PFSK-1 (cell line): ENCODE data around the gene DGLUCY. TPM values are rescaled to one million over a fixed set of nuclear protein-coding genes. Genes with fewer than 3 reads are reported as not detected.

ENCODE experiments used
- FOXP2 ChIP-seq: optimal IDR thresholded peaks from 2 replicates; pipeline ENCODE3; 2011; ENCODE audit warnings: borderline replicate concordance, control low read depth, inconsistent platforms; ENCODE audit not compliant: insufficient read depth; ENCODE audit errors: extremely low read length, extremely low read depth
- POLR2AphosphoS5 ChIP-seq: IDR thresholded peaks from 2 replicates; pipeline ENCODE4 v1.6.1; 2012; ENCODE audit warnings: low read depth, mild to moderate bottlenecking, control low read depth, low read length, moderate library complexity
- SIN3A ChIP-seq: IDR thresholded peaks from 2 replicates; pipeline ENCODE4 v1.6.1; 2012; ENCODE audit warnings: mild to moderate bottlenecking, low read length, moderate library complexity, borderline replicate concordance; ENCODE audit not compliant: insufficient read depth
- TAF1 ChIP-seq: IDR thresholded peaks from 2 replicates; pipeline ENCODE4 v1.6.1; 2012; ENCODE audit warnings: low read length, control low read depth, borderline replicate concordance; ENCODE audit not compliant: insufficient read depth
- polyA plus RNA-seq: library from polyadenylated mRNA; unstranded; fragments of >200 nt; gene quantifications from one replicate; pipeline ENCODE4 v1.2.1, GENCODE V29; 2012; ENCODE audit warnings: low read depth, missing spikeins; ENCODE audit not compliant: insufficient read length
- TF ChIP-seq, protein P1 (sequence below), 2 experiments: IDR thresholded peaks; 2 replicates each; pipeline versions ENCODE4 v1.6.1 to v1.8.0; 2011 to 2012; ENCODE audit warnings: low read depth in 2 of 2, low read length in 2 of 2, control low read depth in 1 of 2, inconsistent platforms in 1 of 2, mild to moderate bottlenecking in 1 of 2, moderate library complexity in 1 of 2; ENCODE audit not compliant: insufficient read depth in 1 of 2

Gene DGLUCY, protein sequence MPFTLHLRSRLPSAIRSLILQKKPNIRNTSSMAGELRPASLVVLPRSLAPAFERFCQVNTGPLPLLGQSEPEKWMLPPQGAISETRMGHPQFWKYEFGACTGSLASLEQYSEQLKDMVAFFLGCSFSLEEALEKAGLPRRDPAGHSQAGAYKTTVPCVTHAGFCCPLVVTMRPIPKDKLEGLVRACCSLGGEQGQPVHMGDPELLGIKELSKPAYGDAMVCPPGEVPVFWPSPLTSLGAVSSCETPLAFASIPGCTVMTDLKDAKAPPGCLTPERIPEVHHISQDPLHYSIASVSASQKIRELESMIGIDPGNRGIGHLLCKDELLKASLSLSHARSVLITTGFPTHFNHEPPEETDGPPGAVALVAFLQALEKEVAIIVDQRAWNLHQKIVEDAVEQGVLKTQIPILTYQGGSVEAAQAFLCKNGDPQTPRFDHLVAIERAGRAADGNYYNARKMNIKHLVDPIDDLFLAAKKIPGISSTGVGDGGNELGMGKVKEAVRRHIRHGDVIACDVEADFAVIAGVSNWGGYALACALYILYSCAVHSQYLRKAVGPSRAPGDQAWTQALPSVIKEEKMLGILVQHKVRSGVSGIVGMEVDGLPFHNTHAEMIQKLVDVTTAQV
- polyA plus RNA-seq: 13.5 TPM

DNA sequence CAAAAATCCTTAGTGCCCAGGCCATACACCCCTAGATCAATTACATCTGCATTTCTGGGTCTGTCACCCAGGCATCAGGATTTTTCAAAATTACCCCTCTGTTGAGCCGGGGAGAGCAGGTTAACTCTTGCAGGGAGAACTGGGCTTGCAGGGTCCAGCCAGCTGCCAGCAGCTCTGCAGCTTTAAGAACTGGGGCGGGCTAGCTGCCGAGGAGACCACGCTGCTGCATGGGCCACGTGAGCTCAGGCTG, at the start of gene DGLUCY:
Gene DGLUCY (plus strand): TSS at position 245 of the 250 bp plus-strand sequence. CDS start 46,222 bp downstream, outside the sequence.
- TF ChIP-seq SIN3A: 0 out of 2 replicates have a peak, but pooled peaks have one; percentile 76
- TF ChIP-seq FOXP2: no peak
- no peak for TF ChIP-seq POLR2AphosphoS5

DNA sequence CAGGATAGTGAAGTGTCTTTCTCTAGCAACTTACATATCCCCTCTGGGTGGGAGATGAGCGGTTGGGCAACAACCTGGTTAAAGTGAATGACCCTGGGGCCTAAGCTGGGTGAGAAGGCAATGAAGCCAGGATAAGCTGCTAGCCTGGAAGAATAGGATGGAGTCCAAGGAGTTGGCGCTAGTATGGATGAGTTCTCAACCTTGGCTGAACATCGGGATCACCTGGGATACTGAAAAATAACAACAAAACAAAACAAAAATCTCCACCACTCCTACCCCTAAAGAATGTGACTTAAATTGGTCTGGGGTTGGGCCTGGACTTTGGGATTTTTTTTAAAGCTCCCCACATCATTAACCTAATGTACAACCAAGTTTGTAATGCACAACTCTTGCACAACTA, 48.6 kb upstream of the DGLUCY start:
- TF ChIP-seq POLR2AphosphoS5 (no peak), SIN3A (no peak), TAF1 (no peak), FOXP2 (no peak)
- TF ChIP-seq, protein P1, sequence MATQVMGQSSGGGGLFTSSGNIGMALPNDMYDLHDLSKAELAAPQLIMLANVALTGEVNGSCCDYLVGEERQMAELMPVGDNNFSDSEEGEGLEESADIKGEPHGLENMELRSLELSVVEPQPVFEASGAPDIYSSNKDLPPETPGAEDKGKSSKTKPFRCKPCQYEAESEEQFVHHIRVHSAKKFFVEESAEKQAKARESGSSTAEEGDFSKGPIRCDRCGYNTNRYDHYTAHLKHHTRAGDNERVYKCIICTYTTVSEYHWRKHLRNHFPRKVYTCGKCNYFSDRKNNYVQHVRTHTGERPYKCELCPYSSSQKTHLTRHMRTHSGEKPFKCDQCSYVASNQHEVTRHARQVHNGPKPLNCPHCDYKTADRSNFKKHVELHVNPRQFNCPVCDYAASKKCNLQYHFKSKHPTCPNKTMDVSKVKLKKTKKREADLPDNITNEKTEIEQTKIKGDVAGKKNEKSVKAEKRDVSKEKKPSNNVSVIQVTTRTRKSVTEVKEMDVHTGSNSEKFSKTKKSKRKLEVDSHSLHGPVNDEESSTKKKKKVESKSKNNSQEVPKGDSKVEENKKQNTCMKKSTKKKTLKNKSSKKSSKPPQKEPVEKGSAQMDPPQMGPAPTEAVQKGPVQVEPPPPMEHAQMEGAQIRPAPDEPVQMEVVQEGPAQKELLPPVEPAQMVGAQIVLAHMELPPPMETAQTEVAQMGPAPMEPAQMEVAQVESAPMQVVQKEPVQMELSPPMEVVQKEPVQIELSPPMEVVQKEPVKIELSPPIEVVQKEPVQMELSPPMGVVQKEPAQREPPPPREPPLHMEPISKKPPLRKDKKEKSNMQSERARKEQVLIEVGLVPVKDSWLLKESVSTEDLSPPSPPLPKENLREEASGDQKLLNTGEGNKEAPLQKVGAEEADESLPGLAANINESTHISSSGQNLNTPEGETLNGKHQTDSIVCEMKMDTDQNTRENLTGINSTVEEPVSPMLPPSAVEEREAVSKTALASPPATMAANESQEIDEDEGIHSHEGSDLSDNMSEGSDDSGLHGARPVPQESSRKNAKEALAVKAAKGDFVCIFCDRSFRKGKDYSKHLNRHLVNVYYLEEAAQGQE (IDR thresholded peaks at IDR 0.05; ENCODE audit: insufficient read depth in 1 of 2, low read depth in 2 of 2, low read length in 2 of 2): no peak

DNA sequence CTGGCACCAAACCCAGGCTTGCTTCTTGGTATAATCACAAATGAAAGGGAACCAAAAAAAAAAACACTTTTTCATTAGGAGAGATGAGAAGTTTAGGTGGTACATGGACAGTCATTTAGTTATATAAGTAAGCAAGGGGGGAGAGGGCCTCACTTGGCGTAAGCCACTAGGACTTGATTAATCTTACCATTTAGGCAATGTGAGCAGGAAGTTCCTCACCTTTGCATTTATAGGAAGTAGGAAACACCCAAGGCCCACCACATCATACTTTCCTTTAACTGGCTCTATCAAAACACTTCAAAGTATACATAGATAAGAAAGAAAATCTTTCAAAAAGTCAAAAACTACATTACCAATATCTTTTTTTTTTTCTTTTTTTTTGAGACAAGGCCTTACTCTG, 46.7 kb upstream of the DGLUCY start:
- TF ChIP-seq, protein P1 (IDR thresholded peaks at IDR 0.05; ENCODE audit: insufficient read depth in 1 of 2, low read depth in 2 of 2, low read length in 2 of 2): no peak
- TF ChIP-seq TAF1 (no peak), POLR2AphosphoS5 (no peak), SIN3A (no peak), FOXP2 (no peak)

DNA sequence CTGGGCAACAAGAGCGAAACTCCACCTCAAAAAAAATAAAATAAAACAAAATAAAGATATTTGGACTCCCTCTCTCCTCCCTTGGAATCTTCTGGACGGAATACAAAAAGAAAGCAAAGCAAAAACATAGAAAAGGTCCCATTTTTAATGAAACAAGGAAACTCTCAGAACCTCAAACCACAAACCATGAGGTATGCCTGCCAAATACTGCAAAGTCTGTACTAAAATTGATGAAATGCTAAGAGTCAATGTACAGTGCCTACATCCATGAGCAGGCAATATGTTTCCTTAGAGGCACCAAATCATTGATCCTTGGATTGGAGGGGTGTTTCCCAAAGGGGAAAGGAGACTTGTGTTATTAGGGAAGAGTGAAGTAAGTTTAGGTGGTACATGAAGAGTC, 45.2 kb upstream of the DGLUCY start:
- no peak for TF ChIP-seq FOXP2
- TF ChIP-seq POLR2AphosphoS5: no peak
- TF ChIP-seq, protein P1 (IDR thresholded peaks at IDR 0.05; ENCODE audit: insufficient read depth in 1 of 2, low read depth in 2 of 2, low read length in 2 of 2): no peak
- TF ChIP-seq SIN3A: no peak
- no peak for TF ChIP-seq TAF1

DNA sequence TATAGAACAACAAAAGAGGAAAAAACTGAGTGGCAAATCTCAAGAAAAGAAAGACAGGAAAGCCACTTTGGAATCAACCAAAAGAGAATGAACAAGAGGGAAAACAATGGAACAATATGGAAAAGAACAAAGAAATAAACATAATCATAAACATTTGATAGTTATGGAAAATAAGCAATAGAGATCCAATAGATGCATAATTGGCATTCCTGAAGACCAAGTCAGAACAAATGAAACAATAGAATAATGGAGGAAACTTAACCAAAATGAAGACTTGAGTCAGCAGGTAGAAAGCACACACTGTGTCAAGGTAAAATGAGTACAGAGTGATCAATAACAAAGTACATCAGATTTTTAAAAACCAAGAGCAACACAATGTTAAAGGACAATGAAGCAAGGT, 43.3 kb upstream of the DGLUCY start:
- TF ChIP-seq FOXP2 (no peak), POLR2AphosphoS5 (no peak), SIN3A (no peak)
- TF ChIP-seq, protein P1 (IDR thresholded peaks at IDR 0.05; ENCODE audit: insufficient read depth in 1 of 2, low read depth in 2 of 2, low read length in 2 of 2): no peak
